Left renal cortex interstitium (tissue), 4 donors: ENCODE results near the gene FHL2. TPM values are rescaled to one million over a fixed set of nuclear protein-coding genes. Genes with fewer than 3 reads are reported as not detected.
A peak's percentile ranks its signal among the peaks of the same experiment; 100 is the strongest.

Experiments
- DNase-seq, 4 donors: peaks; one replicate each; pipeline ENCODE4 v3.0.0-alpha.2; 2013; ENCODE audit warnings: low read depth in 4 of 4, low spot score in 2 of 4, missing footprints in 1 of 4
- polyA plus RNA-seq, 4 donors: library from polyadenylated mRNA; unstranded; fragments of 120-200 nt; gene quantifications; one replicate each; pipeline ENCODE4 v1.2.1, GENCODE V29; 2013; ENCODE audit not compliant: insufficient read length in 4 of 4

FHL2 gene
- polyA plus RNA-seq, 4 donors: 27.4 to 38.3 (median 31.1) TPM

GRCh38 chr2:105381101-105381668 lies 17.7 kb downstream of the FHL2 start:
- no peak for DNase-seq

- no peak for DNase-seq
Observed at GRCh38 chr2:105380432-105381100, 18.3 kb downstream of the FHL2 start.

- DNase-seq: no peak
Observed at GRCh38 chr2:105379741-105380186, 19.1 kb downstream of the FHL2 start.

GRCh38 chr2:105378921-105379383 lies 19.9 kb downstream of the FHL2 start:
- no peak for DNase-seq

- DNase-seq: no peak
Observed at GRCh38 chr2:105378276-105378840, 20.5 kb downstream of the FHL2 start.

- no peak for DNase-seq
Observed at GRCh38 chr2:105377871-105378270, 21.0 kb downstream of the FHL2 start.

- DNase-seq: no peak
Observed at GRCh38 chr2:105376789-105377240, 22.0 kb downstream of the FHL2 start.

- no peak for DNase-seq
Observed at GRCh38 chr2:105376010-105376409, 22.8 kb downstream of the FHL2 start.

GRCh38 chr2:105375001-105375561 lies 23.8 kb downstream of the FHL2 start:
- no peak for DNase-seq

- no peak for DNase-seq
Observed at GRCh38 chr2:105373895-105374401, 24.9 kb downstream of the FHL2 start.

GRCh38 chr2:105373344-105373781 lies 25.5 kb downstream of the FHL2 start:
- DNase-seq: no peak

GRCh38 chr2:105371810-105372209 lies 27.0 kb downstream of the FHL2 start:
- DNase-seq: no peak

- no peak for DNase-seq
Observed at GRCh38 chr2:105371156-105371555, 27.7 kb downstream of the FHL2 start.

GRCh38 chr2:105369777-105370690 lies 28.8 kb downstream of the FHL2 start:
- peak in 3 of 4 donors; percentile 36 to 73 (median 67) for DNase-seq

GRCh38 chr2:105368759-105369408 lies 30.0 kb downstream of the FHL2 start:
- no peak for DNase-seq

- no peak for DNase-seq
Observed at GRCh38 chr2:105365206-105365605, 33.6 kb downstream of the FHL2 start.

GRCh38 chr2:105364436-105365139 lies 34.3 kb downstream of the FHL2 start:
- no peak for DNase-seq

- no peak for DNase-seq
Observed at GRCh38 chr2:105362862-105363591, 35.8 kb downstream of the FHL2 start.
